ENCODE results near the gene CCNK. TPM values are rescaled to one million over a fixed set of nuclear protein-coding genes. Genes with fewer than 3 reads are reported as not detected.

Gene CCNK
- total RNA-seq, 2 experiments from 2014 or later: 140 to 151 TPM

GRCh38 chr14:99552021-99552553 is 70.9 kb downstream of the CCNK start:
- Histone ChIP-seq H3K27ac (ENCODE audit: low read depth in 1 of 2, low read length in 2 of 2) (no peak overlapping the region), H3K4me1 (ENCODE audit: insufficient read depth, low read length) (no peaks in the 10 kb centered on the region), H3K9me3 (ENCODE audit: control insufficient read depth in 1 of 2, insufficient read depth in 1 of 2, low read length in 2 of 2) (no peaks in the 10 kb centered on the region), H3K36me3 (ENCODE audit: insufficient read depth, low read length) (no peaks in the 10 kb centered on the region), H3K4me3 (ENCODE audit: low read length) (no peak overlapping the region), H3K27me3 (ENCODE audit: control insufficient read depth in 1 of 2, insufficient read depth in 2 of 2, low read length in 2 of 2) (no peaks in the 10 kb centered on the region)
- Mint-ChIP-seq H3K27me3 (no peaks in the 10 kb centered on the region), H3K4me1 (ENCODE audit: low read depth) (no peaks in the 10 kb centered on the region), H3K27ac (no peak overlapping the region), H3K9me3 (no peaks in the 10 kb centered on the region), H3K4me3 (no peak overlapping the region), H3K36me3 (ENCODE audit: low read depth) (no peaks in the 10 kb centered on the region)
- intact Hi-C loops (cut with DNase I, micrococcal nuclease): no loop called here
- POLR2A ChIA-PET: no interaction called here
- CTCF ChIA-PET: no interaction called here
- ATAC-seq (ENCODE audit: poor library complexity) (no peak), DNase-seq (no peak)
- no peak for TF ChIP-seq CTCF (IDR thresholded peaks at IDR 0.05)

- no peaks in the 10 kb centered on the region for H3K27me3 Mint-ChIP-seq
- CTCF ChIA-PET: no interaction called here
These were observed 71.5 kb downstream of the CCNK start for GRCh38 chr14:99552572-99553216.

GRCh38 chr14:99554184-99554583 is 73.0 kb downstream of the CCNK start:
- no peak for TF ChIP-seq CTCF (IDR thresholded peaks at IDR 0.05)
- CTCF ChIA-PET: no interaction called here
- H3K9me3 ChIP-seq (ENCODE audit: control insufficient read depth in 1 of 2, insufficient read depth in 1 of 2, low read length in 2 of 2): peaks cover 0 to 4% of the 10 kb centered on the region in 2 experiments
- DNase-seq (no peak), ATAC-seq (ENCODE audit: poor library complexity) (no peak)
- H3K27me3 ChIP-seq (ENCODE audit: control insufficient read depth in 1 of 2, insufficient read depth in 2 of 2, low read length in 2 of 2): no peaks in the 10 kb centered on the region
- POLR2A ChIA-PET: no interaction called here
- intact Hi-C loops (cut with DNase I, micrococcal nuclease): no loop called here
- Mint-ChIP-seq H3K4me1 (ENCODE audit: low read depth) (no peaks in the 10 kb centered on the region), H3K4me3 (no peak overlapping the region), H3K27ac (no peak overlapping the region), H3K36me3 (ENCODE audit: low read depth) (no peaks in the 10 kb centered on the region), H3K27me3 (no peaks in the 10 kb centered on the region), H3K9me3 (no peaks in the 10 kb centered on the region)
- no peaks in the 10 kb centered on the region for H3K36me3 ChIP-seq (ENCODE audit: insufficient read depth, low read length)
- H3K4me3 ChIP-seq (ENCODE audit: low read length): no peak overlapping the region
- no peak overlapping the region for H3K27ac ChIP-seq (ENCODE audit: low read depth in 1 of 2, low read length in 2 of 2)
- no peaks in the 10 kb centered on the region for H3K4me1 ChIP-seq (ENCODE audit: insufficient read depth, low read length)

More at GRCh38 chr14:99552572-99553216, 71.5 kb downstream of the CCNK start:
- POLR2A ChIA-PET: no interaction called here
- H3K4me1 ChIP-seq (ENCODE audit: insufficient read depth, low read length): no peaks in the 10 kb centered on the region
- no peak overlapping the region for H3K27ac ChIP-seq (ENCODE audit: low read depth in 1 of 2, low read length in 2 of 2)
- Mint-ChIP-seq H3K36me3 (ENCODE audit: low read depth) (no peaks in the 10 kb centered on the region), H3K4me3 (no peak overlapping the region), H3K27ac (no peak overlapping the region), H3K9me3 (no peaks in the 10 kb centered on the region), H3K4me1 (ENCODE audit: low read depth) (no peaks in the 10 kb centered on the region)
- no peaks in the 10 kb centered on the region for H3K27me3 ChIP-seq (ENCODE audit: control insufficient read depth in 1 of 2, insufficient read depth in 2 of 2, low read length in 2 of 2)
- DNase-seq: no peak
- H3K36me3 ChIP-seq (ENCODE audit: insufficient read depth, low read length): no peaks in the 10 kb centered on the region
- no peak for TF ChIP-seq CTCF (IDR thresholded peaks at IDR 0.05)
- no peak overlapping the region for H3K4me3 ChIP-seq (ENCODE audit: low read length)
- no peak for ATAC-seq (ENCODE audit: poor library complexity)
- H3K9me3 ChIP-seq (ENCODE audit: control insufficient read depth in 1 of 2, insufficient read depth in 1 of 2, low read length in 2 of 2): no peaks in the 10 kb centered on the region
- intact Hi-C loops (cut with DNase I, micrococcal nuclease): no loop called here

Data from CD4-positive, alpha-beta T cell (primary cell).